Measurements from ENCODE around the gene ATP7A.
"Not testable (repeated sequence)": the region's sequence is repeated elsewhere in the genome, so short reads cannot be mapped to it uniquely, and the experiment has no call there.

The ATP7A gene

GRCh38 chrX:77910108-77910840 lies at the start of gene ATP7A:
Gene ATP7A, plus strand, starts transcription at chrX:77910693. Its CDS starts 60,949 bp downstream, at chrX:77971642.
- DNase-seq (ENCODE audit: extremely low read depth, low read depth) = peak; percentile 73
- peak; percentile 57 for TF ChIP-seq CTCF (IDR thresholded peaks at IDR 0.05; ENCODE audit: low read depth, low read length)

- TF ChIP-seq CTCF (IDR thresholded peaks at IDR 0.05; ENCODE audit: low read depth, low read length) = no peak
- DNase-seq (ENCODE audit: extremely low read depth, low read depth) = no peak
Measured at GRCh38 chrX:77875372-77875771, 35.1 kb upstream of the ATP7A start.

GRCh38 chrX:77881418-77881817 lies 29.1 kb upstream of the ATP7A start:
- DNase-seq (ENCODE audit: extremely low read depth, low read depth) = not testable (repeated sequence)

- no peak for TF ChIP-seq CTCF (IDR thresholded peaks at IDR 0.05; ENCODE audit: low read depth, low read length)
- no peak for DNase-seq (ENCODE audit: extremely low read depth, low read depth)
Measured at GRCh38 chrX:77892887-77893286, 17.6 kb upstream of the ATP7A start.

GRCh38 chrX:77893713-77894112 lies 16.8 kb upstream of the ATP7A start:
- TF ChIP-seq CTCF (IDR thresholded peaks at IDR 0.05; ENCODE audit: low read depth, low read length) = no peak
- no peak for DNase-seq (ENCODE audit: extremely low read depth, low read depth)

GRCh38 chrX:77894921-77895886 lies 15.3 kb upstream of the ATP7A start, which contains the start of gene MAGT1:
Gene MAGT1, minus strand, starts transcription at chrX:77895435. Its CDS starts 25 bp downstream, at chrX:77895410.
- TF ChIP-seq CTCF (IDR thresholded peaks at IDR 0.05; ENCODE audit: low read depth, low read length) = no peak
- peak; percentile 93 for DNase-seq (ENCODE audit: extremely low read depth, low read depth)

- DNase-seq (ENCODE audit: extremely low read depth, low read depth) = peak; percentile 91
- peak; percentile 49 for TF ChIP-seq CTCF (IDR thresholded peaks at IDR 0.05; ENCODE audit: low read depth, low read length)
Measured at GRCh38 chrX:77899081-77899828, 11.2 kb upstream of the ATP7A start, which contains the start of gene COX7B. Gene COX7B, plus strand, starts transcription at chrX:77899468. Its CDS starts 86 bp downstream, at chrX:77899554.

All from AG09319 (cell line).